Hematopoietic multipotent progenitor cell treated with erythropoietin and hydrocortisone succinate and interleukin-3 and kit ligand, for 4 days (in vitro differentiated cells): ENCODE data around the gene NAALADL1.

Experiments
- DNase-seq: peaks from one replicate; pipeline ENCODE4 v3.0.0-alpha.2; 2015

The NAALADL1 gene

DNA sequence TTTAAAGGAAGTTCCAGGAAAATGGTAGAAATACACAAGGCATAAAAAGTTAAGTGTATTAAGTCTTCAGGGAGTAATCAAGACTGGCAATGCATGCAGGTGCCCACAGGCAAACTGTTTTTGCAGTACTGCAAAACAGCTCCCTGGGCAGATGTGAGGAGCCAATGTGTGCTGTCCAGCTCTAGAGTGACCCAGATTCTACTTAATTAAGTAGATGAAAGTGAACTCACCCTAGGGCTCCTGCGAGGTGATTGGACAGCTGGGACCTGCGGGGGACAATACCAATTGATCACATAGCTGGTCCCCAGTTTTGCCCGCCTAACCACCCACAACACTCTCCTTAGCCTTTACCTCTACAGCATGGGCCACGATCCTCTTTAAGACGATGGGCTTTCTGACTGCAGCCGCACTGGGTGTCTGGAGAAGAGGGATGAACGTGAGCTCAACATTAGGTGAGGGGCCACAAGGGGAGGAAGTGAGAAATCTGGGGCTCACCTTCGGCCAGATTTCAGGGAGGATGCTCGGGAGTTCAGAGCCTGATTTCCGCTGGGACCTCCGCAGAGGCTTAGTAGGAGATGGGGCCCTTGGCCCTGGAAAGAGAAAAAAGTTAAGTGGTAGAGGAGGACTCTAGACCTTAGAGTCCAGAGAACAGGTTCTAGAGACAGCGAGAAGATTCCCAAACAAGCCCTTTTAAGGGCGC, 24.9 kb upstream of the NAALADL1 start:
- DNase-seq = peak; percentile 23

GRCh38 chr11:65078786-65079342, 20.5 kb upstream of the NAALADL1 start:
- DNase-seq = no peak

DNA sequence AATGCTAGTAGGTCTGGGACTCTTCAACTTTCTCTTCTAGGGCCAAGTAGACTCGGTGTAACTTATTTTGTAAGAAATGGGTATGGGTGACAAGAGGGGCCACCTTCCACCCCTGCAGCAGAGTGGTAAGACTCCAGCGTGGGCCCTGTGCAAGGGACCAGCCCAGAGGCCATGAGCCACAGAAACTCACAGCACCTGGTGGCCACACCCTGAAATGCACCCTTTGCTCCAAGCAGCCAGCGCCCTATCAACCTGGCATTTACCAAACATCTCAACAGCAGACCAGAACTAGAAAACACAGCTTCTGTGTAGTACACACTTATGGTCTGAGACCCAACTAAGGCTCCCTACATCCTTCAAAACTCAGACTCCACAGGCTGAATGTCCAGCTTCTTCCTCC, 19.8 kb upstream of the NAALADL1 start:
- peak; percentile 80 for DNase-seq

DNA sequence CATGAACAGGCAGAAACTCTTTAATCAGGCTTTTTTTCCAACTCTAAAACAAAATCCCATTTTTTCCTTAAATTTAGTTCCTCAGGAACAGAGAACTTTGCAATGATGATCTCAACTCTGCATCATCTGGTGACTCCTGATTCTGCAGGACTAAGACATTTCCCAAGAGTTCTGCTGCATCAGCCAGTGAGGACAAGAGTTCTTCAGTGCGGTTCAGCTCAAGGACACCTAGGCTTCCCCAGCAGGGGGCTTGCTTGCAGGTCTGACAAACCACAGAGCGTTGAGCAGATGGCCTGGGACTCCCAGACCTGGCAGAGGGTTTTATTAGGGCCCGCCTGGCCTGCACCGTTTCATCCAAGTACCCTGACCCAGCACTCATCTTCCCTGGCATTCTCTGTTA, 19.1 kb upstream of the NAALADL1 start:
- peak; percentile 21 for DNase-seq

GRCh38 chr11:65072631-65072966, 14.2 kb upstream of the NAALADL1 start:
- DNase-seq = no peak

- DNase-seq = peak; percentile 18
Observed at GRCh38 chr11:65071907-65072630, 13.7 kb upstream of the NAALADL1 start.

GRCh38 chr11:65069217-65069616, 10.9 kb upstream of the NAALADL1 start:
- DNase-seq = peak; percentile 41

DNA sequence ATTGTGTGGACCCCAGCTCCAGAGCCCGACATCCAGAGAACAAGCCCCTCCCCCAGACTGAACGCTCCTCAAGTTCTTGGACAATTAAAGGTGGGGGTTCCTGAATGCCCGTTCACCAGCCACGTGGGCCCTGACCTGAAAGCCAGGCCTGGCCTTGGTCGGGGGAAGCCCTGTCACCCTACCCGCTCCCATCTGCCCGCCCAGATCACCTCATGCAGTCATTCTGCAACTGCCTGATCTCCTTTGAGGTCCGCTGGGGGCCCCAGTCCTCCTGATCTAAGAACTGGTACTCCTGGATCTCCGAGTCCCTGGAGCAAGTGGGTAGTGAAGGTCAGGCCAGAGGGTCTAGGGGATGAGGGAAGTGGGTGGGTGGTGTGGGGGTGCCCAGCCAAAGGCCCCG, 9.1 kb upstream of the NAALADL1 start:
- DNase-seq = no peak

- no peak for DNase-seq
Observed at GRCh38 chr11:65066805-65067291, 8.5 kb upstream of the NAALADL1 start.

DNA sequence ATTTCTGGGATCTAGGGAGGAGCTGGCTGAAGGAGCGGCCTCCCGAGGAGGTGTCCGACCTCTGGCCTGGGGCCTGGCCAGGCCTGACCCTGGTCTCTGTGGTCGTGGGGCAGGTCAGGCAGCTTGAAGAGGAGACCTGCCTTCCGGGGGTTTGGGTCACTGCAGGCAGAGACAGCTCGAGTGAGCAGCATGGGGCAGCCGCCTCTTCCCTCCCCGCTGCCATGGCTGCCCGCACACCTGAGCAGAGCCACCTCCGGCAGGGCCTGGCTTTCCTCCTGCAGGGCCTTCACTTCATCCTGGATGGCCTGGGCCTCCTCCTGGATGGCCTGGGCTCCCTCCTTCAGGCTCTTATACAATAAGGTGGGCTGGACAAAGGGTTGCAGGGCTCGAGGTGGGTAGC, 8.0 kb upstream of the NAALADL1 start:
- no peak for DNase-seq

GRCh38 chr11:65065851-65066250, 7.5 kb upstream of the NAALADL1 start:
- no peak for DNase-seq

DNA sequence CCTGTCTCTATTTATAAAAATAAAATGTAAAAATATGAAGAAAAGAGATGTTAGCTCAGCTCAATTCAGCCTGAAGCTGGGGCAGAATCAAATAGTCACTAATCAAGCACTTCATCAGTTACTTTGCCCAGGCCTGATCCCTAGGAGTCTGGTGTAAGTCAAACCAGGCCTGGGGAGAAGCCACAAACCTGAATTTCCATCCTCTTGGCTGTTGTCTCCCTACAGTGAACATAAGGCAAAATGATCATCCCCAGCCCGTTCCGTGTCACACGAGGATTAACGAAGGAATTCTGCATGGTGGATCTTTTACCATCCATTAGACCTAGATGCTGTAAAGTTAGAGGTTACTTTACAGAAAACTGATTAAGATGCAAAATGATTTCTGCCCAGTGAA, 6.5 kb upstream of the NAALADL1 start:
- no peak for DNase-seq

- DNase-seq = no peak
Observed at GRCh38 chr11:65063532-65063931, 5.2 kb upstream of the NAALADL1 start.

- DNase-seq = peak; percentile 53
Observed at GRCh38 chr11:65060913-65061408, 2.6 kb upstream of the NAALADL1 start.

- DNase-seq = no peak
Observed at GRCh38 chr11:65059959-65060824, 1.8 kb upstream of the NAALADL1 start.

DNA sequence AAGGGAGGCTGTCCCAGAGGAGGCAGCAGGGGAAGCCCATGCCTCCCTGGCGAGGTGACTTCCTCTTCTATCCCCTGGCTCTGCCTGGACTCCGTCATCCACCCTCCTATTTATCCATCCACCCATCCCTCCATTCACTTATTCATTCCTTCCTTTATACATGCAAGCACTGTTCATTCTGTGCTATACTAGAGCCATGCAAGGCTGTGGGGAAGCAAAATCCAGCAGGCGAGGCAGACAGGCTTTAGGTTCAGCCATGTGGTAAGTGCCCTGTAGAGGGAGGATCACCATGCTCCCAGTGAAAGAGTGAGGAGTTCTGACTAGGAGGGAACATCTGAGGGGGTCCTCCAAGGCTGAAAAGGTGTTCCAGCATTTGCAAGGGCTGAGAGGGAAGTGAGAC, 1.2 kb upstream of the NAALADL1 start:
- no peak for DNase-seq

DNA sequence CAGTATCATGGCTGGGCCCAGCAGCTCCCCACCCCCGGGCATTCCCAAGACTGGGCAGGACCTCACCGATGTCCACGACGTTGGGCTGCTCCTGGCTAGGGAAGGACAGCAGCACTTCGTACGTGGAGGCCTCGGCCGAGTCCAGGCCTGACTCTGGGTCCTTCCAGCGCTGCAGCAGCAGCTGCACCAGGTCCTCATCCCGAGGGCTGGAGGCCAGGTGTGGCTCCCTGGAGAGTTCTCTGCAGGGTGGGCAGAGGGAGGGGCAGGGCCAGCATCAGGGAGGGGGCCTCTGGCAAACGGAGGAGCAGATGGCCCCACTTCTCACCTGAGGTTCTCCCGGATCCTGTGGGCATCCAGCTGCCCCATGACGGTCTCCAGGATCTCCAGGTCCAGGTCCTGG, 341 bp downstream of the NAALADL1 start:
- DNase-seq = no peak

DNA sequence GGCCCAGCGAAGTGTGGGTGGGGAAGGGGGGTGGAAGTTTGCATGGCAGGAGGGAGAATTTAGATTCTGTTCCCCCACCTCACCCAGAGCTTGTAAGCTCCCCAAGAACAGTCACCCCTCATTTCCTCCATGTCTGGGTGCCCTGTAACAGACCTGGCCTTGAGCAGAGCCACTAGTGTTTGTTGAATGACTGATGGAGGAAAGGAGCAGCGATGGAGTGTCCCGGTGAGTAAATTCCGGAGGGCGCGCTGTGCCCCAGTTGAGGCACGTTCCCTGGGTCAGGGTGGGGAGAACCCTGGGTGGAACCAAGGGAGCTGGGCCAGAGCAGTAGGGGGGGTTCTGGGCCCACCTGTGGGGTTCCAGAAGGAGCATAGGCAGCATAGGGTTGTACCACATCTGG, 827 bp downstream of the NAALADL1 start:
- DNase-seq = no peak

GRCh38 chr11:65056999-65057398, 1.4 kb downstream of the NAALADL1 start:
- no peak for DNase-seq

DNA sequence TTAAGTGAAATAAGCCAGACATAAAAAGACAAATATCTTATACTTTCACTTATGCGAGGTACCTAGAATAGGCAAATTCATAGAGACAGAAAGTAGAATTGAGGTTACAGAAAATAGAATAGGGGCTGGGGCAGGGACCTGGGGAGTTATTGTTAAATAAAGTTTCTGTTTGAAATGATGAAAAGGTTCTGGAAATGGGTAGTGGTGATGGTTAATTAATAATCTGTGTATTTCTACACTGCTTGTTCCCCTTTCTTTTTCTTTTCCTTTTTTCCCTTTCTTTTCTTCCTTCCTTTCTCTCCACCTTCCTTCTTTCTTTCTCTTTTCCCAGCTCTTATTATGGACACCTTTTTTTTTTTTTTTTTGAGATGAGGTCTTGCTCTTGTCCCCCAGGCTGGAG, 2.8 kb downstream of the NAALADL1 start:
- no peak for DNase-seq

- DNase-seq = no peak
Observed at GRCh38 chr11:65053827-65054508, 4.4 kb downstream of the NAALADL1 start.

- DNase-seq = no peak
Observed at GRCh38 chr11:65051398-65051858, 6.9 kb downstream of the NAALADL1 start.
